Smooth muscle cell (in vitro differentiated cells): ENCODE measurements around the gene NELFB. TPM values are rescaled to one million over a fixed set of nuclear protein-coding genes. Genes with fewer than 3 reads are reported as not detected.

Experiments used
- DNase-seq: peaks from one replicate; lab custom pipeline; 2025; ENCODE audit not compliant: unreplicated experiment; lab: John Stamatoyannopoulos, UW
- H2AFZ ChIP-seq: fragments of 200-600 bp; sonication (generic); 2 replicates; pipeline ENCODE4 v1.6.0; 2016; ENCODE audit warnings: antibody characterized with exemption, low read depth, mild to moderate bottlenecking
- H3F3A ChIP-seq: fragments of 200-600 bp; sonication (generic); 2 replicates; pipeline ENCODE4 v1.6.0; 2017; ENCODE audit warnings: antibody characterized with exemption, low read depth
- H3K27ac ChIP-seq: fragments of 200-600 bp; sonication (generic); 2 replicates; pipeline ENCODE4 v1.5.1; 2016; ENCODE audit warnings: low read depth, mild to moderate bottlenecking
- H3K27me3 ChIP-seq: fragments of 200-600 bp; sonication (generic); 2 replicates; pipeline ENCODE4 v1.6.1; 2016; ENCODE audit warnings: low read depth, mild to moderate bottlenecking
- H3K36me3 ChIP-seq: fragments of 200-600 bp; sonication (generic); 2 replicates; pipeline ENCODE4 v1.5.1; 2016; ENCODE audit warnings: low read depth
- H3K4me1 ChIP-seq: fragments of 200-600 bp; sonication (generic); 2 replicates; pipeline ENCODE4 v1.5.1; 2016; ENCODE audit warnings: low read depth
- H3K4me2 ChIP-seq: fragments of 200-600 bp; sonication (generic); 2 replicates; pipeline ENCODE4 v1.6.0; 2016; ENCODE audit warnings: mild to moderate bottlenecking
- H3K4me3 ChIP-seq: fragments of 200-600 bp; sonication (generic); 2 replicates; pipeline ENCODE4 v1.5.1; 2016; ENCODE audit warnings: mild to moderate bottlenecking
- H3K79me2 ChIP-seq: fragments of 200-600 bp; sonication (generic); 2 replicates; pipeline ENCODE4 v1.6.0; 2016; ENCODE audit warnings: low read depth, mild to moderate bottlenecking
- H3K9ac ChIP-seq: fragments of 200-600 bp; sonication (generic); 2 replicates; pipeline ENCODE4 v1.6.0; 2016; ENCODE audit warnings: low read depth
- H3K9me3 ChIP-seq: fragments of 200-600 bp; sonication (generic); replicated peaks from 2 replicates; pipeline ENCODE4 v1.5.1; 2016; ENCODE audit warnings: low read depth
- H4K20me1 ChIP-seq: fragments of 200-600 bp; sonication (generic); 2 replicates; pipeline ENCODE4 v1.6.0; 2016; ENCODE audit warnings: low read depth
- CTCF ChIP-seq: fragments of 200-600 bp; sonication (generic); IDR thresholded peaks from 2 replicates; pipeline ENCODE4 v1.5.1; 2017; ENCODE audit warnings: borderline replicate concordance, mild to moderate bottlenecking, antibody characterized with exemption; ENCODE audit not compliant: insufficient read depth, poor library complexity, severe bottlenecking
- WGBS: methylation state at CpG from one replicate; pipeline ENCODE4 v1.1.7; 2016; ENCODE audit warnings: low lambda C conversion rate; 5-methylcytosine and 5-hydroxymethylcytosine counted together
- polyA plus RNA-seq: library from polyadenylated mRNA; unstranded; fragments of >200 nt; fragmentation: Nextera tagmentation; extraction: Ambion mirVana; gene quantifications from 2 replicates; pipeline ENCODE4 v1.2.1, GENCODE V29; 2016
- total RNA-seq: library from RNA; depleted of rRNA; stranded (reverse); fragments of >200 nt; gene quantifications from 2 replicates; pipeline ENCODE4 v1.2.3, GENCODE V29; 2014

NELFB gene
- total and polyA plus RNA-seq, 2 experiments from 2014 or later = 23.3 to 60.9 TPM

GRCh38 chr9:137297966-137298365, 42.8 kb downstream of the NELFB start:
- Histone ChIP-seq H4K20me1 (peaks cover 9% of the 10 kb centered on the region), H3K4me2 (no peak overlapping the region), H3K79me2 (no peaks in the 10 kb centered on the region), H3F3A (no peaks in the 10 kb centered on the region), H3K27me3 (peaks cover 58% of the 10 kb centered on the region), H3K9ac (no peak overlapping the region), H3K4me1 (peaks cover 30% of the 10 kb centered on the region), H3K4me3 (no peak overlapping the region), H3K27ac (no peak overlapping the region), H3K9me3 (no peaks in the 10 kb centered on the region), H2AFZ (no peak overlapping the region), H3K36me3 (no peaks in the 10 kb centered on the region)
- WGBS = 56% methylated on average over 7 of the region's 7 CpGs
- no peak for DNase-seq
- no peak for TF ChIP-seq CTCF

GRCh38 chr9:137298401-137299202, 43.5 kb downstream of the NELFB start:
- TF ChIP-seq CTCF = no peak
- no peak for DNase-seq
- Histone ChIP-seq H3K79me2 (no peaks in the 10 kb centered on the region), H3K4me1 (peaks cover 33% of the 10 kb centered on the region), H3K4me2 (no peak overlapping the region), H3K36me3 (no peaks in the 10 kb centered on the region), H3K9me3 (no peaks in the 10 kb centered on the region), H4K20me1 (peaks cover 9% of the 10 kb centered on the region), H2AFZ (no peak overlapping the region), H3F3A (no peaks in the 10 kb centered on the region), H3K27ac (no peak overlapping the region), H3K27me3 (peaks cover 58% of the 10 kb centered on the region), H3K4me3 (no peak overlapping the region), H3K9ac (no peak overlapping the region)
- WGBS = 62% methylated on average over 24 of the region's 24 CpGs

GRCh38 chr9:137299203-137299565, 44.1 kb downstream of the NELFB start:
- Histone ChIP-seq H4K20me1 (peaks cover 9% of the 10 kb centered on the region), H3K9ac (no peak overlapping the region), H3K4me2 (no peak overlapping the region), H3F3A (no peaks in the 10 kb centered on the region), H3K4me3 (no peak overlapping the region), H3K4me1 (peaks cover 33% of the 10 kb centered on the region), H3K79me2 (no peaks in the 10 kb centered on the region), H3K36me3 (no peaks in the 10 kb centered on the region), H2AFZ (no peak overlapping the region), H3K27ac (no peak overlapping the region), H3K27me3 (peaks cover 58% of the 10 kb centered on the region), H3K9me3 (no peaks in the 10 kb centered on the region)
- no peak for DNase-seq
- TF ChIP-seq CTCF = no peak
- WGBS = 39% methylated on average over 10 of the region's 10 CpGs

- 19% methylated on average over 16 of the region's 16 CpGs for WGBS
- Histone ChIP-seq H2AFZ (no peak overlapping the region), H3K9ac (no peak overlapping the region), H3K9me3 (no peaks in the 10 kb centered on the region), H3K79me2 (no peaks in the 10 kb centered on the region), H3K27me3 (peaks cover 51% of the 10 kb centered on the region), H3K4me3 (peak overlapping the region; percentile 59), H3K4me1 (peaks cover 39% of the 10 kb centered on the region), H3F3A (no peaks in the 10 kb centered on the region), H3K36me3 (no peaks in the 10 kb centered on the region), H3K27ac (no peak overlapping the region), H3K4me2 (no peak overlapping the region), H4K20me1 (peaks cover 9% of the 10 kb centered on the region)
- no peak for TF ChIP-seq CTCF
- DNase-seq = no peak
These were observed 44.8 kb downstream of the NELFB start for GRCh38 chr9:137299938-137300337.
